Duodenal mucosa (tissue), 2 donors: ENCODE measurements around the gene IMPACT.
A peak's percentile ranks its signal among the peaks of the same experiment; 100 is the strongest.

ENCODE experiments used
- H3K27ac ChIP-seq: one replicate; pipeline ENCODE4 v1.7.0; 2013; ENCODE audit warnings: low read depth, low read length
- H3K27me3 ChIP-seq, 2 donors: one replicate each; pipeline ENCODE4 v1.7.0; 2013; ENCODE audit warnings: low read length in 2 of 2, control low read depth in 1 of 2; ENCODE audit not compliant: insufficient read depth in 2 of 2, control insufficient read depth in 1 of 2
- H3K36me3 ChIP-seq, 2 donors: one replicate each; pipeline ENCODE4 v1.7.0; 2013; ENCODE audit warnings: low read length in 2 of 2, control low read depth in 1 of 2; ENCODE audit not compliant: insufficient read depth in 2 of 2, control insufficient read depth in 1 of 2
- H3K4me1 ChIP-seq, 2 donors: one replicate each; pipeline ENCODE4 v1.7.0; 2013; ENCODE audit warnings: low read length in 2 of 2, control low read depth in 1 of 2; ENCODE audit not compliant: insufficient read depth in 2 of 2, control insufficient read depth in 1 of 2
- H3K4me3 ChIP-seq, 2 donors: one replicate each; pipeline ENCODE4 v1.7.0; 2013; ENCODE audit warnings: low read length in 2 of 2, low read depth in 1 of 2
- H3K9ac ChIP-seq, 2 donors: one replicate each; pipeline ENCODE4 v1.7.0; 2013; ENCODE audit warnings: low read length in 2 of 2, low read depth in 1 of 2
- H3K9me3 ChIP-seq, 2 donors: one replicate each; pipeline ENCODE4 v1.7.0; 2013; ENCODE audit warnings: low read length in 2 of 2, control low read depth in 1 of 2; ENCODE audit not compliant: control insufficient read depth in 1 of 2

Gene IMPACT, protein sequence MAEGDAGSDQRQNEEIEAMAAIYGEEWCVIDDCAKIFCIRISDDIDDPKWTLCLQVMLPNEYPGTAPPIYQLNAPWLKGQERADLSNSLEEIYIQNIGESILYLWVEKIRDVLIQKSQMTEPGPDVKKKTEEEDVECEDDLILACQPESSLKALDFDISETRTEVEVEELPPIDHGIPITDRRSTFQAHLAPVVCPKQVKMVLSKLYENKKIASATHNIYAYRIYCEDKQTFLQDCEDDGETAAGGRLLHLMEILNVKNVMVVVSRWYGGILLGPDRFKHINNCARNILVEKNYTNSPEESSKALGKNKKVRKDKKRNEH

DNA sequence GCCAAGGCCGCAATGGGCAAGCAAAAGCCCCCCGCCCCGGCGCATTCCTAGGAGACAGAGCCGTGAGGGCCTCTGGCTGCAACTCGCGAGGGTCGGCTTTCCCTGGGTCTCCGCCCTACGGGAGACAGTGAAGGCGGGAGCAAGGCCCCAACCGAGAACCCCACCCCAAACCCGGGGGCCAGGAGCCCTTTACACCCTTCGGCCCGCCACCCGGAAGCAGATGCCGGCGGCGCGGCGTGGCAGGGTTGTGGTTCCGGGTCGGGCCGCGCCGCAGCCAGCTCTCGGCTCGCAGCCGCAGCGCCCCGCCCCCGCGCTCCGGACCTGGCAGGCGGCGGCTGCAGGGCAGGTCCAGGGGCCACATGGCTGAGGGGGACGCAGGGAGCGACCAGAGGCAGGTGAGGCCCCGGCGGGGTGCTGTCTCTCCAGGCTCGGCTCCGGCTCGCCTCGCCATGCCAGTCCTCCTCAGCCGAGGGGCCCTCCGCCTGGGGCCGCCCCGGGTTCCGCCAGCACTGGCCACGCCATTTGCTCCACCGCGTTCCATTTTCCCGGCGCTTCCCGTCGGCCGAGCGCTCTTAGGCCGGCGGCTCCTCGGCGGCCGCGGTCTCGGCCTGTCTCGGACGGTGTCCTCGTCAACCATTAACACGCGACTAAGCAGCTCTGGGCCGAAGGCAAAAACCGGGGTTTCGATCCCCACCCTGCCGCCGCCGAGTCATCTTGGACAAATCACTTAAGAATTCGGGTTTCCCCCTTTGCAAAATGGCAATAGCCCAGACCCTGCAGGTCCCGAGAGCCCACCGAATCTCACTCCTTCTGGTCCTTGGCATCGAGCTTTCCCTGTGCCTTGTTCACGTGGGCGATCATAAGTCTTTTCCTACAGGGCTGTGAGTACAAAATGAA, at the start of gene IMPACT:
Gene IMPACT, plus strand, starts transcription at position 273 of the 897 bp plus-strand sequence. Its CDS starts 87 bp downstream, at position 360.
- Histone ChIP-seq H3K4me3 (peak within 1 kb of the TSS; percentile 85 to 87), H3K9ac (peak within 1 kb of the TSS; percentile 66 to 74), H3K27me3 (peaks cover 10 to 14% of the 10 kb centered on the region in 2 donors), H3K27ac (no peak within 1 kb of the TSS), H3K4me1 (peaks cover 5 to 14% of the 10 kb centered on the region in 2 donors), H3K36me3 (no peaks in the 10 kb centered on the region), H3K9me3 (no peaks in the 10 kb centered on the region)

DNA sequence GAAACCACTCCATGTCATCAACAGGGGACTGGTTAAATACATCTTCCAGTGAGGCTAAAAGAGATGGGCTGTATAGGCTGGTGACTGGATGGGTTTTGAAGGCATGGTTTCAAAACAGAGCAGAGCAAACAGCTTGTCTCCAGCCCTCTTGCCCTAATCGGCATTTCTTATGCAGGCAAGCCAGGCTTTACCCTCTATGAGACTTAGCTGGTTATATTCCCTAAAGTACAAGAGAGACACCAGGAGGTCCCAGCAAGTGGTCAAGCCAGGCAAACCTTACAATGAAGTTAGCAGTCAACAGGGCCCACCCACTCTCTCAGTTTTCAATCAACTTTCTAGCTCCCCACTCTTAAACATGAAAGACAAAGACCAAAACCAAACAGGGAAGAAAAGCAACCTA, 47.9 kb upstream of the IMPACT start:
- Histone ChIP-seq H3K9me3 (no peaks in the 10 kb centered on the region), H3K4me3 (no peak overlapping the region), H3K36me3 (no peaks in the 10 kb centered on the region), H3K9ac (no peak overlapping the region), H3K27ac (no peak overlapping the region), H3K27me3 (no peaks in the 10 kb centered on the region), H3K4me1 (no peaks in the 10 kb centered on the region)

DNA sequence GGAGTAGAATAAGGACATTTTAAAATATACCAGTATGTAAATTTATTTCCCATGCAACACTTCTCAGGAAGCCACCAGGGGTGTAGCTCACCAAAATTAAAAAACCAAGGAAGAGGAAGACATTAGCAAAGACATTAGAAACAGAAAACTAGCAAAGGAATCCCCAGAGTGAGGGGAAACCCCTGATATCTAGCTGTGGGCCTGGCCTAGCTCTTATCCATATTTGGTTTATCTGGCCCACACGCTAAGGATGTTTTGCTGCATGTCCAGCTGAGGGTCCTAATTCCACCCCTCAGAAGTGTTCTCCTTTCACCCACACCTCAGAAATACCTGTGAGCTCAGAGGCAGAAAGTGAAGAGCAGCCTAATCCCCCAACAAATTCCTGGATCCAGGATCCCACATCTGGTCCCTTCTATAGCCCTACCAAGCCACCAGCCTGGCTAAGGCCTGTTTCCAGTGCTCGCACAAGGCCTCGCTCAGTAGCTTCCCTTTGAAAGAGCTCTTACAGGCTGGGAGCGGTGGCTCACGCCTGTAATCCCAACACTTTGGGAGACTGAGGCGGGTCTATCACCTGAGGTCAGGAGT, 46.2 kb upstream of the IMPACT start:
- Histone ChIP-seq H3K27me3 (no peaks in the 10 kb centered on the region), H3K4me3 (no peak overlapping the region), H3K9me3 (no peaks in the 10 kb centered on the region), H3K27ac (no peak overlapping the region), H3K36me3 (no peaks in the 10 kb centered on the region), H3K9ac (no peak overlapping the region), H3K4me1 (no peaks in the 10 kb centered on the region)

DNA sequence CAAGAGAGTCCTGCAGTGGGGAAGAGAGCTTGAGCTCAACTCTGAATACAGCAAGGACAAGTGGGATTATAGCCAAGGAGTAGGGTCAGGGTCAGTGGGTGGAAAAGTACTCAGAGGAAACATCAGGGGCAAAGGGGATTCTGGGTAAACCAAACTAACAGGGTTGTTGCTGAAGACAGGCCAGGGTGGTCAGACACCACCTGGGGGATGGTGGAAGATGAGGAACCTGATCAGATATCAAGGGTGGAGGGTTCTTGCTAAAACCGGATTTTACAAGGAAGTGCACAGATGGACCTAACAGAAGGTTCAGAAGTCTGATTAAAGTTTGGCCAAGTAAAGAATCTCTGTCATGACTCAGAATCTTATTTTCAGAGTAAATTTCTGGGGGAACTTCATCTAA, 45.3 kb upstream of the IMPACT start:
- Histone ChIP-seq H3K4me1 (no peaks in the 10 kb centered on the region), H3K9me3 (no peaks in the 10 kb centered on the region), H3K27ac (no peak overlapping the region), H3K9ac (no peak overlapping the region), H3K4me3 (no peak overlapping the region), H3K36me3 (no peaks in the 10 kb centered on the region), H3K27me3 (no peaks in the 10 kb centered on the region)

DNA sequence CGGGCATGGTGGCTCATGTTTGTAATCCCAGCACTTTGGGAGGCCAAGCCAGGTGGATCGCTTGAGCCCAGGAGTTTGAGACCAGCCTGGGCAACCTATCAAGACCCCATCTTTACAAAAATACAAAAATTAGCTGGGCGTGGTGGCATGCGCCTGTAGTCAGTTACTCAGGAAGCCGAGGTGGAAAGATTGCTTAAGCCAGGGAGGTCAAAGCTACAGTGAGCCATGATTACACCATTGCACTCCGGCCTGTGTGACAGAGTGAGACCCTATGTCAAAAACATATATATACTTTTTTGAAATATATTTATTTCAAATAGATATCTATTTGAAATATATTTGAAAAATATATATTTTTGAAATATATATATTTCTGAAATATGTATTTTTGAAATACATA, 39.8 kb upstream of the IMPACT start:
- Histone ChIP-seq H3K9ac (no peak overlapping the region), H3K27ac (no peak overlapping the region), H3K4me1 (no peaks in the 10 kb centered on the region), H3K4me3 (no peak overlapping the region), H3K9me3 (no peaks in the 10 kb centered on the region), H3K27me3 (no peaks in the 10 kb centered on the region), H3K36me3 (no peaks in the 10 kb centered on the region)

DNA sequence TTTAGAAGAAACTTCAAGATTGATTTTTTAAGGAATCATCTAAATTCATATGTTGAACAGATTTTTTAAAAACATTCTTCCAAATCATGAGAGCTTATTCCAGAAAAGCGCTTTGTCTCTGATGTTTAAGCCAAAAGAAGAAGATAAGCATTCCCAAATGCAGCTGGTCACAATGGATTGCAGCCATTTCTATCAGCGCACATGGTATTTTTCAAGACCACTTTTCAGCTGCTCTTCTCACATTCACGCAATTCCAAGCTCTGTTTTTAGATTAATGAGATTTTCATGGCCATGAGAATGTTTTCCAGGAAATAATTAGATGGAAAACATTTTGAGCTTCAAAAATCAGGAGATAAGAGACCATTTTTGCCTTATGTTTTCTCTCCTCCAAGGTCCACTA, 37.5 kb upstream of the IMPACT start:
- Histone ChIP-seq H3K4me1 (no peaks in the 10 kb centered on the region), H3K9me3 (no peaks in the 10 kb centered on the region), H3K27ac (no peak overlapping the region), H3K36me3 (no peaks in the 10 kb centered on the region), H3K27me3 (no peaks in the 10 kb centered on the region), H3K9ac (no peak overlapping the region), H3K4me3 (no peak overlapping the region)

DNA sequence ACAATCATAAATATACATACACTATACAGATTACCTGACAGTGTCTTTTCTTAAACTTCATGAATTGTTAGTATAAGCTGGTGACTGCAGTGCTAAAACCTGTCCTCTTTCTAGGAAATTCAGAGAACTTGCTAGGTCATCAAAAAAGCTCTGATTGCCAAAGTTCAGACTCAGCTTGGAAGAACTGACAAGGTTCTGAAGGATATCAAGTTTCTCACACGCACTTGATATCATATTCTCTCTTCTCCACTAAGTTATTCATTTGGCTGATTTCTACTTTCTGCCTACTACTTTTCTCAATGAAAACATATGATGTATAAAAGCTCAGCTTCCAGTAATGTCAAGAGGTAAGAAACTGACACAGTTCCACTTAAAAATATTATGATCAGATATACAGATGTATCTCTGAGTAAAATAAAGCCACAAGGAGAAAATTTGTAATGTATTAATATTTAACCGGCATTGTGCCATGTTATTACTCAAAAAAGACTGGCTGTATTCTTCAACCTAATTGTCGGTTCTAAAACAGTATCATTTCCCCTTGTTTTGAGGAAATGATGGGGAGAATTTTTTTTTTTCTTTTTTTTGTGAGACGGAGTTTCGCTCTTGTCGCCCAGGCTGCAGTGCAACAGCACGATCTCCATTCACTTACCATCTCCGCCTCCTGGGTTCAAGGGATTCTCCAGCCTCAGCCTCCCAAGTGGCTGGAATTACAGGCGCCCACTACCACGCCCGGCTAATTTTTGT, 31.2 kb upstream of the IMPACT start:
- Histone ChIP-seq H3K27ac (no peak overlapping the region), H3K9me3 (no peaks in the 10 kb centered on the region), H3K4me3 (no peak overlapping the region), H3K9ac (no peak overlapping the region), H3K4me1 (peaks cover 5 to 21% of the 10 kb centered on the region in 2 donors), H3K36me3 (no peaks in the 10 kb centered on the region), H3K27me3 (no peaks in the 10 kb centered on the region)

DNA sequence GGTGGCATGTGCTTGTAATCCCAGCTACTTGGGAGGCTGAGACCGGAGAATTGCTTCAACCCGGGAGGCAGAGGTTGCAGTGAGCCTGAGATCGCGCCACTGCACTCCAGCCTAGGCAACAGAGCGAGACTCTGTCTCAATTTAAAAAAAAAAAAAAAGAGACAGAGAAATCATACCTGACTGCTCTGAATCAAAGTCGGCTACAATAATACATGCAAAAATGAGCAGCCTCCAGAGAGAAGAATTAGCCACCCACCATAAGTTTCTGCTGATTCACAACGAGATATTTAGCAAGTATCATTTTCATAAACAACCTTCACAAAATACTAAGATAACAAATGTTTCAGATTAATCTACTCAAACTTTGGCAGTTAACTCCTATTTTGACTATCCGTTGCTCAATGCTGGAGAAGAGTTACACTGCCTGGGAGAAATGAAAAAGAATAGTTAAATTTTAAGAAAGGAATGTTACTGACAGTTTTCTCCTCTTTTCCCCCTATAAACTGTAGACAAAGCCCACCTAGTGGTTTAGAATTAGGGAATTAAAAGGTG, 30.3 kb upstream of the IMPACT start:
- H3K9ac ChIP-seq: no peak overlapping the region
- peaks cover 5 to 21% of the 10 kb centered on the region in 2 donors for H3K4me1 ChIP-seq
- H3K27ac ChIP-seq: no peak overlapping the region
- H3K4me3 ChIP-seq: no peak overlapping the region
- H3K36me3 ChIP-seq: no peaks in the 10 kb centered on the region
- no peaks in the 10 kb centered on the region for H3K27me3 ChIP-seq
- H3K9me3 ChIP-seq: no peaks in the 10 kb centered on the region

DNA sequence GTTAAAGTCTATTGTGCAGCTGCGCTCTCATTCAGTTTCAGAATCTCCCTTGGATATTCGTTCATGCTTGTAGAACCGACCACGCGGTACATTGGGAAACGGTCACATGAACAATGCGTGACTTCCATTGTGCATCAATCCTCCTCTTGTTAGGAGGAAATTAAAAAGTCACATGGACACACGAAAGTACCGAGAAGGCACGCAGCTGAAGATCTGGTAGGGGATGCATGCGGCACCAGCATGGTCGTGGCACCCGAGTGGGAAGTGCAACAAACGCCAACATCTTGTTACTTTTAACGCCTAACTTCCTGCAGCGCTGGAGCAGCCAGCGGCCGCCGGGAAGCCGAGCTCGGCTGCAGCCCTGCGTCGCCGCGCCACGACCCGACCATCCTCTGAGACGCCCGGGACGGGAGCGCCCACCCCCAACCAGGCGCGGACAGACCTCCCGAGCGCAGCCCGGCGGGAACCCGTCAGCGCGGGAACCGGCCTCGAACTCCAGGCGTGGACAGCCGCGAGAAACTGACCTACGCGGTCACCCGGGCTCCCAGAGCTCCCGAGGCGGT, 29.3 kb upstream of the IMPACT start:
- H3K27me3 ChIP-seq: no peaks in the 10 kb centered on the region
- H3K27ac ChIP-seq: peak overlapping the region; percentile 27
- peak overlapping the region; percentile 49 to 63 for H3K9ac ChIP-seq
- no peaks in the 10 kb centered on the region for H3K9me3 ChIP-seq
- no peaks in the 10 kb centered on the region for H3K36me3 ChIP-seq
- peaks cover 5 to 21% of the 10 kb centered on the region in 2 donors for H3K4me1 ChIP-seq
- H3K4me3 ChIP-seq: peak overlapping the region; percentile 81 to 88
